ENCODE measurements around the gene HHIPL1. TPM values are rescaled to one million over a fixed set of nuclear protein-coding genes. Genes with fewer than 3 reads are reported as not detected.

Gene HHIPL1
- polyA plus RNA-seq, 5 donors: 1.9 to 3.3 (median 2.1) TPM

- DNase-seq: no peak
Observed at GRCh38 chr14:99708449-99708848, 63.5 kb downstream of the HHIPL1 start.

DNA sequence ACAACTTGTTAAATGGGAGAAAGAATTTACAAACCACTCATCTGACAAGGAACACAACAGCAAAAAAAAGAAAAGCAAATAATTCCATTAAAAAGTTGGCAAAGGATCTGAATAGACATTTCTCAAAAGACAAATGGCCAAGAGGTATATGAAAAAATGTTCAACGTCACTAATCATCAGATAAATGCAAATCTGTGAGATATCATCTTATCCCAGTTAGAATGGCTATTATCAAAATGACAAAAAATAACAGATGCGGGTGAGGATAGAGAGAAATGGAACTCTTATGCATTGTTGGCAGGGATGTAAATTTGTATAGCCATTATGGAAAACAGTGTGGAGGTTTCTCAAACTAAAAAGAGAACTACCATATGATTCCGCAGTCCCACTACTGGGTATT lies 69.0 kb downstream of the HHIPL1 start:
- no peak for DNase-seq

GRCh38 chr14:99715266-99716000 lies 70.5 kb downstream of the HHIPL1 start:
- no peak for DNase-seq

- no peak for DNase-seq
Observed at GRCh38 chr14:99716091-99716849, 71.3 kb downstream of the HHIPL1 start.

GRCh38 chr14:99716850-99717681 lies 72.1 kb downstream of the HHIPL1 start:
- DNase-seq: no peak

DNA sequence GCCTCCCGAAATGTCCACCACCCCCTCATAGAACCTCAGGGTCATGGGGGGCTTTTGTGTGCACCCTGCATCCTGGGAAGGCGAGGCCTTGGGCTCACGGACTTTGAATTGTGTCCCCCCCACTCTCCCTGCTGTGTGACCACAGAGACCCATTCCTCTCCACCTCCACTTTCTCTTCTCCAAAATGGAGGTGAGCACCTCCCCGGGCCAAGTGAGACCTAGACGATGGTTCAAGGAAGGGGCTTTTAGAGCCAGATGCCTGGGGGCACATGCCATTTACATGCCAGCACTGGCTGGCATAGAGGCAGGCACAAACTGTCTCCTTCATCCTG lies 72.7 kb downstream of the HHIPL1 start:
- no peak for DNase-seq

- no peak for DNase-seq
Observed at GRCh38 chr14:99718031-99718810, 73.3 kb downstream of the HHIPL1 start.

DNA sequence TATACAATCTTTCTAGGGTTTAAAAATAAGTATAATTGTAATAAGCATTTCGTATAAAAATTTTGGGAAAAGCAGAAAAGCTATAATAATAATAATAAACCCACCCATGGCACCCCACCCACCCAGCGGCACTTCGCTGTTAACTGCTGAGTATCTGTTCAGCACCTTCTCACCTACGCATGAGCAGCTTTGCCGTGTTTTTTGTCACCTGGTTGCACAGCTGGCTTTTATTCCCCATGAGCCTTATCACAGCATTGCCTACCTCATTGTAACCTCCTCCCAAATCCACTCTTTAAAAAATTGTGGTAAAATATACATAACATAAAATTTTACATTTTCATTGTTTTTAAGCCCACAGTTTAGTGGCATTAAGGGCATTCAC lies 73.9 kb downstream of the HHIPL1 start:
- DNase-seq: no peak

DNA sequence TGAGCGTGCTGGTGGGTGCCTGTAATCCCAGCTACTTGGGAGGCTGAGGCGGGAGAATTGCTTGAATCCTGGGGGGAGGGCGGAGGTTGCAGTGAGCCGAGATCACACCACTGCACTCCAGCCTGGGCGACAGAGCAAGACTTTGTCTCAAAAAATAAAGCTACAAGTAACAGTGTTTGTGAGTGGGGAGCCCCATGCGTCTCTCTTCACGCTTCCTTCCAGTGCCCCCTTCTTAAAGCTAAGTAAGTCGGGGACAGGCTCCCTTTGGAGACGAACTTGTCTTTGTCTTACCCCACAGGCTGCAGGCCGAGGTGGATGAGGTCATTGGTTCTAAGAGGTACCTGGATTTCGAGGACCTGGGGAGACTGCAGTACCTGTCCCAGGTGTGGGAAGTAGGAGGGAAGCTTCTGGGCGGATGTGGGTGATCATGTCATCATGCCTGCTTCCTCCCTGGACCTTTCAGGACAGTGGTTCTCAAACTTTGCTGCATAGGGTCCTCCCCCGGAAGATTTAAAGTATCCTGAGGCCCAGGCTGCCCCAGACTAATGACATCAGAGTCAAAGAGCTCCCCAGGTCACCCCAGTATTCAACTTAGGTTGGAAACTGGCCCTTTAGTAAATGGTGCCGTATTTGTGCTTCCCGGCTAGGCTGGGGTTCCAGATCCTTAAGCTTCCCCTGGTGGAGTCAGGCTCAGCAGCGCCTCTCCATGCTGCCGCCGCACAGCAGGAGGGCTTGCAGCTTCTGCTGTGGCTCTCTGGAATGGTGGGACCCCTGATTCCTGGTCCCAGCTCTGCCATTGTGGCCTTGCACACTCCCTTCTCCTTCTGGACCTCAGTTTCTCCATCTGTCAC lies 76.2 kb downstream of the HHIPL1 start:
- DNase-seq: no peak

DNA sequence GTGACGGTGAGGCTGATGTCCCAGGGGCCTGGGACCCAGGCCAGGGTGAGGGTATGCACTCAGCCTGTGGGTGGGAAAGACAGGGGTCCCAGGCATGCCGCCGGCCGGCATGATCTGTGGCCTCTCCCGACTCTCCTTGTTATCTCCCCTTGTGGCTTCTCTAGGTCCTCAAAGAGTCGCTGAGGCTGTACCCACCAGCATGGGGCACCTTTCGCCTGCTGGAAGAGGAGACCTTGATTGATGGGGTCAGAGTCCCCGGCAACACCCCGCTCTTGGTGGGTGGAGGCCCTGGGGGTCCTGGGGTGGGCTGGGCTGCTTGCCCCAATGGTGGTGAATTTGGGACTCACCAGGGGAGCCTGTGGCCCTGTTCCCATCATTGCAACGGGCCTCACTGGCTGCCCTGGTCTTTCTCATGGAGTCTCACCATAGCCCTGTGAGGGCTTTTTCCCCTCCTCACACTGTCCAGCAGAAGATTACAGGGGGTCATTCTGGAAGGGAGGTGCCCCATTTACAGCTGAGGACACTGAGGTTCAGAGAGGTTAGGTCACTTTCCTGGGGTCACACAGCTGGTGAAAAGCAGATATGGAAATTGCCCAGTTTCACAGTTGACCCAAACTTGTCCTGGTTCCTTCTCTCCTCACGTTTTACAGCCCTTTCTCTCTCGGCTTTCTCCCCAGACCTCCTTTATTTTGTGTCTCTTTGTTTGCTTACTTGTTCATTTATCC lies 77.0 kb downstream of the HHIPL1 start:
- DNase-seq: no peak

DNA sequence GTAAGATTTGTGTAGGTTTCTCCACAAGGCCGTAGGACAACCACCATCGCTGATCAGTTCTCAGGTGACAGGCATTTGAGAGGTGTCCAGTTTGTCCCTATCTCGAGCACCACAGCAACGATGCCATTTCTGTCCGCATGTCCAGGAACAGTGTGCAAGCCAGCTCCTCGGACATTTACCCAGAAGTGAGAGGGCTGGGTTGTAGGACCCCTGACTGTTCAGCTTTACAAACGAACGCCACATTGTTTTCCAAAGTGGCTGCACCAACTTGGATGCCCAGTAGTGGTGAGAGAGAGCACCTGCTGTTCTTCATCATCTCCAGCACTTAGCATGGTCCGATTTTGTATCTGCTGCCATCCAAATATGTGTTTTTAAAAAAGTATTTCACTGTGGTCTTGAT lies 77.8 kb downstream of the HHIPL1 start:
- no peak for DNase-seq

DNA sequence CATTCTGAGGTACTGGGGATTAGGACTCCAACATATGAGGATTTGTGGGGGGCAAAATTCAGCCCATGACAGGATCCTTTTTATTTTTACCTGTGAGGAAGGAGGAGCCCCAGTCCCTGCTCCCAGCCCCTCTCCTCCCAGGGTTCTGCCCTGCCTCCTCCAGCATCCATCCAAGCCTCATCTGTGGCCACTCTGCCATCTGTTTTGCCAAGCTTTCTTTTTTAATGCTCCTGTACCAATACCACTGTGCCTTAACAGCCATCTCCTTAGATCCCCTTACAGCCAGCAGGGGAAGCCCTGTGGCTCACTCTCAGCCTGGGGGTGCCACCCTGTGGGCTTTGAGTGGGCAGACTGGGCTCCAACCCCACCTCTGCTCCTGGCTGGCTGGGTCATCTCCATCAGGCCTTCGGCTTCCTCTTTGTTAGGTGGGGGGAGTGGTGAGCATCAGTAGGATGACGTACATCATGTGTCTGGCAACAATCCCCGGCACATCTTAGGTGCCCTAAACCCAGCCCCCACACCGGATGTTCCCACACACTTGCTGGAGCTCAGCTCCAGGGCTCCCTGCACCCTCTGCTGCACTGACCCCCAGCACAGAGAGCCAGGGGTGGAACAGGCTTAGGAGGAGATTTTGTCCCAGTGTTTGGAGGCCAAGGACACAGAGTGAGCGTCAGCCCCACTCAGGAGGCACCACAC lies 79.4 kb downstream of the HHIPL1 start:
- DNase-seq: no peak

- no peak for DNase-seq
Observed at GRCh38 chr14:99724939-99725773, 80.2 kb downstream of the HHIPL1 start.

DNA sequence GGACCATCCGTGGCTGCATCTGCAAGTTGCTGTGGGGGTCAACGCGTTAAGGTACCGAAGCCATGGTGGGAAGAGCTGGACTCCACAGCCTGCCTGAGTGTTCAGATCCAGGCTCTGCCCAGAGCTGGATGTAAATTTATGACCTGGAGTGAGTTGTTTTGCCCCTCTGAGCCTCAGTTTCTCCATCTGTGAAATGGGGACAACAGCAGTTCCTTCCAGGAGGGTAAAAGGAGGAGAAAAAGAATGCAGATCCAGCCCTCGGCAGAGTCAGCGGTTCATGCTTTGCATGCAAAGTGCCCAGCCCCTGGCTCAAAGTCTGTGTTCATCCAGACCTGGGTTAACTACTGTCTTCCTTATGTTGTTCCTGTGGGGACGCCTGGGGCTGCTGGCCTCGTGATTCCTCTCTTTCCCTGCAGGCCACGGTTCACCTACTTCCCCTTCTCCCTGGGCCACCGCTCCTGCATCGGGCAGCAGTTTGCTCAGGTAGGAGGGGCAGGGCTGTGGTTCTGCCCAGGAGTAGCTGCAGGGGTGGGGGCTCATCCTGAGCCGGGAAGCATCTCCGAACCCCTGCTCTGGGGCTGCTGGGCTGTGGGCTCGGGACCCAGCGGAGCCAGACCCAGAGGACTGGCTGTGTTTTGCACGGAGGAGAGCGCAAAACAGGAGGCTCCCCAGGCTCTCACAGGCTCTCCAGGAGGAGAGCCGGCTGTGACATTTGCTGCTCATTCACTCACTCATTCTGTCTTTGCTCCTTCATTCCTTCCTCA lies 81.0 kb downstream of the HHIPL1 start:
- DNase-seq: no peak

GRCh38 chr14:99726538-99727095 lies 81.7 kb downstream of the HHIPL1 start:
- DNase-seq: no peak

DNA sequence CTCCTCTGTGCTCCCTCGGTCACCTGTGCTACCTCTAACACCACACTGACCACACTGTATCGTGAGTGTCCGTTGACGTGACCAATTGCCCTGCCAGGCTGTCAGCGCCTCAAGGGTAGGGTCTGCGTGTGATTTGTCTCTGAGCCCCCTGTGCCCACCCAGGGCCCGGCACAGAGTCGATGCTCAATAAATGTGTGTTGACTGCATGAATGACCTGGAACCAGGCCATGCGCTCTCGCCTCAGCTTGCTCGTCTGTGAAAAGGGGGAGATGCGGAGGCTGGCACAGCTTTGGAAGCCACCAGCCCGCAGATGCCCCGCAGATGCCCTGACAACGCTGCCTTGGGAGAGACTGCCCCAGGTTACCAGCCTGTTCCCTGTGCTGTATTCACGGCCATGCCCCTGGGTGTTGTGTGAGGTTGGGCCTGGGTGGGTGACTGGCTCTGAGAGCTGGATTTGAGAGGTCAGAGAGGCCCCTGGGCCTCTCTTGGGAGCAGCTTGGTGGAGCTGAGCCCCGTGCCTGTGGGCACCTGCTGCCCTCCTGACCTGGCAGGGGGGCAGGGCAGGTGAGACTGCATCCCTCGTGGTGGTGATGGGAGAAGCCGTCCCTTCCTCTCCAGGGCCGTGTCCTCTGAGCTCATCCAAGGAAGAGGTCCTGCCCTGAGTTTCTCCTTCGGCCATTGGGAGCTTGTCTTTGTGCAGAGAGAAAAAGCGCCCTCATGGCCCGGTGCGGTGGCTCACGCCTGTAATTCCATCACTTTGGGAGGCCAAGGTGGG lies 82.4 kb downstream of the HHIPL1 start:
- no peak for DNase-seq
